ENCODE data around the gene CAMTA1. TPM values are rescaled to one million over a fixed set of nuclear protein-coding genes. Genes with fewer than 3 reads are reported as not detected.

The CAMTA1 gene
- total RNA-seq, 4 donors from 2014 or later: 57.4 to 88.3 (median 62.1) TPM

DNA sequence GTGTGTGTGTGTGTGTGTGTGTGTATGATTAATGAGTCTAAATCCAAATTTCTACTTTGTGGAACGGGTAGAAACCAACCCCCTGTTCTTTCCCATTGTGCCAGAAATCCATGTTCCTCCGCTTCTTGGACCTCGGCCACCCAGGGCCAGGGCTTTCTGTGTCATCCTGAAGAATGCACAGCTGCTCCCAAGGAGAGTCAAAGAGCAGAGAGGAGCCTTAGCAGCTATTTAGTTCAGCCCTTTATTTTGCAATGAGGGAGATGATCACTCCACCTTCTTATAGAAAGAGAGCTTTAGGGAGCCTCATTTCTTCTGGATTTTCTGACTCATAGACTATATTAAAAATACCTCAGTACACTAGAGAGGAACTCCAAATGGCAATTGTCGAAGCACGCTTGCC, 496.6 kb downstream of the CAMTA1 start:
- no peak for TF ChIP-seq POLR2A (IDR thresholded peaks at IDR 0.05)
- TF ChIP-seq CTCF (IDR thresholded peaks at IDR 0.05): no peak
- Histone ChIP-seq H3K27ac (no peak overlapping the region), H3K9me3 (no peaks in the 10 kb centered on the region), H3K4me3 (no peak overlapping the region), H3K4me1 (no peaks in the 10 kb centered on the region), H3K27me3 (no peaks in the 10 kb centered on the region), H3K36me3 (no peaks in the 10 kb centered on the region)
- DNase-seq: no peak

DNA sequence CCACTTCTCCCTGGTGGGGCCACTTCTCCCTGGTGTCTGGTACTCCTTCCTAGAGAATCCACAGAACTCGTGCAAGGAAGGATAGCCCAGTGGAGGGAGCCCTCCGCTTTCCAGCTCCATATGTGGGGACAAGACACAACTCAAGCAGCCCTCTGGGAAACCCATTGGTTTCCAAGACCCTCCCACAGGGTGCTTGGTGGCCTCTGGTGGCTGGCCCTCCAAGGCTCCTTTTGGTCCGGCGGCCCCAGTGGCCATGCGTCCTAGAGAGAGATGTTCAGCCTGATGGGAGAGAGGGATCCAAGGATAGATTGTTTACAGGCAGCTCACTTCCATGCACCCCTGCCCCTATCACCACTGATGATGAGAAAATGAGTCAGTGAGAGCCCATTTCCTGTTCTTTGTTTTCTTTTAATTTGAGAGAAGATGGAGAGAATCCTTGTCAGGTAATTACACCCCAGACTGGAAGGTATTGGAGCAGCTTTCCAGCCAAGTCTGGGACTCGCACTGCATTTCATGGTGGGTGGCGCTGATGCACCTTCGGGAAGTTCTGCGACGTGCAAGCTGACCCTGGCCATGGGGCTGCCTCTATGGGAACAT, 499.7 kb downstream of the CAMTA1 start:
- TF ChIP-seq CTCF (IDR thresholded peaks at IDR 0.05) (no peak), POLR2A (IDR thresholded peaks at IDR 0.05) (no peak)
- Histone ChIP-seq H3K4me3 (no peak overlapping the region), H3K4me1 (no peaks in the 10 kb centered on the region), H3K9me3 (no peaks in the 10 kb centered on the region), H3K27me3 (no peaks in the 10 kb centered on the region), H3K36me3 (no peaks in the 10 kb centered on the region), H3K27ac (no peak overlapping the region)
- DNase-seq: no peak

DNA sequence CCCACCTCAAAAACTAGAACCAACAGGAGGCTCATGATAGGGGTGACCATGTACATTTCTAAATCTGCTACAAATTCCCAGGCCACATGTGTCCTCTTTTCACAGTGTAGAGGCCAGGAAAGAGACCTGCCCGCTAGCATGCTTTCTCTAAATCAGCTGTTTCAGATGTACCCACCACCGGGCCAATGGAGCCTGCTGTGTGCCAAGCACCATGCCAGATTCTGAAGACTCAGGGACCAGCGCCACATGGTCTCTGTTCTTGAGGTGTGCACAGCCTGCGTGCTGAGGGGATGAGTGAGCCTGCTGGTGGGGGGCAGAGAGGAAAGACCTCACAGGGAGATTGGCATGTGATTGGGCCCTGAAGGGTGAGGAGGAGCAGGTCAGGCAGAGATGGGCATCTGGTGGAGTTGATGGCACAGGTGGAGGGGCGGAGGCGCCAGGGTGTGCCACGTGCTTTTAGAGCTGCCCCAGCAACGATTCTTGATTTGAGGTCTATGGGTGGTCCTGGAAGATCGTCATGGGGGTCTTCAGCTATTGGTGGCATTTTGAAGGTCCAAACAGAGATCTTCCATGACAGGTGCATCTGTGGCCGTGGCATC, 500.7 kb downstream of the CAMTA1 start:
- no peak for TF ChIP-seq POLR2A (IDR thresholded peaks at IDR 0.05)
- TF ChIP-seq CTCF (IDR thresholded peaks at IDR 0.05): no peak
- H3K4me3 ChIP-seq: no peak overlapping the region

DNA sequence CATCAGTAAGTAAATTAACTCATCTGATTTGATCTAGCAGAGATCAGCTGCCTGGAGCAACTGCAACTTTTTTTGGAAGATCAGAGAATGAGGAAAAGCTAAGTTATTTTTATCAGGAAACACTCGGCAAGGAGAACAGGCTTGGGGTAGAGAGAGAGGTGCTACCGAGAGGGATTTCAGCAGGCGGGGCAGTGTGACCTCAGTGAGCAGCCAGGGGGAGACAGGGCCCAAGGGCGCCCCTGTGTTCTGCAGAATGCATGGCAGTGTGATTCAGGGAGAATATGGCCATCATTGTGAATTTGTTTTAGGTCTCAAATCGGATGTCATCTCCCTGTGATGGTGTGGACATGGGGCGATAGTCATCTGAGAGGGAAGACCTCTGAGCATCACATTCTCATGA, 501.8 kb downstream of the CAMTA1 start:
- Histone ChIP-seq H3K27me3 (no peaks in the 10 kb centered on the region), H3K4me3 (no peak overlapping the region), H3K9me3 (no peaks in the 10 kb centered on the region), H3K36me3 (no peaks in the 10 kb centered on the region), H3K4me1 (no peaks in the 10 kb centered on the region), H3K27ac (no peak overlapping the region)
- no peak for DNase-seq
- TF ChIP-seq POLR2A (IDR thresholded peaks at IDR 0.05) (no peak), CTCF (IDR thresholded peaks at IDR 0.05) (no peak)

More for the DNA sequence above, 500.7 kb downstream of the CAMTA1 start:
- no peaks in the 10 kb centered on the region for H3K4me1 ChIP-seq
- no peaks in the 10 kb centered on the region for H3K27me3 ChIP-seq
- no peaks in the 10 kb centered on the region for H3K9me3 ChIP-seq
- no peak for DNase-seq
- no peaks in the 10 kb centered on the region for H3K36me3 ChIP-seq
- no peak overlapping the region for H3K27ac ChIP-seq

- no peak overlapping the region for H3K27ac ChIP-seq
- H3K36me3 ChIP-seq: no peaks in the 10 kb centered on the region
- no peak for TF ChIP-seq POLR2A (IDR thresholded peaks at IDR 0.05)
- TF ChIP-seq CTCF (IDR thresholded peaks at IDR 0.05): no peak
- H3K27me3 ChIP-seq: no peaks in the 10 kb centered on the region
- no peaks in the 10 kb centered on the region for H3K4me1 ChIP-seq
- no peak for DNase-seq
- no peaks in the 10 kb centered on the region for H3K9me3 ChIP-seq
- H3K4me3 ChIP-seq: no peak overlapping the region
These were observed 503.7 kb downstream of the CAMTA1 start for GRCh38 chr1:7288992-7289391.
